GM10248 (cell line): ENCODE data around the gene AGO3.

Experiments used
- CTCF ChIA-PET: fragments of 300-600 bp; sonication (Branson Sonifier 250); formaldehyde crosslinking; extraction: SDS; loops from one replicate; lab custom pipeline; 2021; ENCODE audit warnings: antibody characterized with exemption; lab: Yijun Ruan, JAX
- POLR2A ChIA-PET: fragments of 350-650 bp; sonication (Branson Sonifier 250); formaldehyde crosslinking; extraction: SDS; loops from one replicate; lab custom pipeline; 2020; ENCODE audit warnings: antibody characterized with exemption; lab: Yijun Ruan, JAX
- DNase-seq: peaks from one replicate; pipeline ENCODE4 v3.0.0; 2012; ENCODE audit errors: extremely low spot score
- CTCF ChIP-seq: IDR thresholded peaks from 2 replicates; pipeline ENCODE4 v1.5.1; 2012; ENCODE audit warnings: mild to moderate bottlenecking, low read depth; ENCODE audit errors: extremely low read depth, missing control alignments, control extremely low read depth

The AGO3 gene

GRCh38 chr1:36081926-36082485, 151.1 kb downstream of the AGO3 start:
- ChIA-PET POLR2A (no interaction called here), CTCF (no interaction called here)
- DNase-seq: no peak
- TF ChIP-seq CTCF: no peak

GRCh38 chr1:36083219-36083618, 152.3 kb downstream of the AGO3 start:
- TF ChIP-seq CTCF: no peak
- CTCF ChIA-PET: no interaction called here
- no peak for DNase-seq
- POLR2A ChIA-PET: no interaction called here

GRCh38 chr1:36083635-36084496, 153.0 kb downstream of the AGO3 start, which contains the start of gene TEKT2:
Gene TEKT2 (plus strand): TSS chr1:36084094. CDS start chr1:36084922, 828 bp downstream.
- ChIA-PET POLR2A (no interaction called here), CTCF (interaction anchor here (0.7 kb wide), 1 partner anchor 104 kb away, joined by 4 read pairs; no protein-coding TSS in a partner anchor)

GRCh38 chr1:36084497-36085115, 153.7 kb downstream of the AGO3 start:
- TF ChIP-seq CTCF: no peak
- no peak for DNase-seq
- ChIA-PET POLR2A (no interaction called here), CTCF (interaction anchor here (0.7 kb wide), 1 partner anchor 103 kb away, joined by 4 read pairs; no protein-coding TSS in a partner anchor)

More at GRCh38 chr1:36083635-36084496, 153.0 kb downstream of the AGO3 start, which contains the start of gene TEKT2:
- DNase-seq: peak; percentile 60
- TF ChIP-seq CTCF: no peak

GRCh38 chr1:36085126-36085525, 154.2 kb downstream of the AGO3 start:
- no peak for DNase-seq
- no peak for TF ChIP-seq CTCF
- ChIA-PET CTCF (interaction anchor here (1.4 kb wide), 1 partner anchor 49 kb away, joined by 3 read pairs; no protein-coding TSS in a partner anchor), POLR2A (interaction anchor here (0.7 kb wide), 1 partner anchor 369 kb away, joined by 5 read pairs; no protein-coding TSS in a partner anchor)
